ENCODE results near the gene GSN.
A peak's percentile ranks its signal among the peaks of the same experiment; 100 is the strongest.

GRCh38 chr9:121325387-121325786 lies 57.4 kb downstream of the GSN start:
- TF ChIP-seq, protein P1, sequence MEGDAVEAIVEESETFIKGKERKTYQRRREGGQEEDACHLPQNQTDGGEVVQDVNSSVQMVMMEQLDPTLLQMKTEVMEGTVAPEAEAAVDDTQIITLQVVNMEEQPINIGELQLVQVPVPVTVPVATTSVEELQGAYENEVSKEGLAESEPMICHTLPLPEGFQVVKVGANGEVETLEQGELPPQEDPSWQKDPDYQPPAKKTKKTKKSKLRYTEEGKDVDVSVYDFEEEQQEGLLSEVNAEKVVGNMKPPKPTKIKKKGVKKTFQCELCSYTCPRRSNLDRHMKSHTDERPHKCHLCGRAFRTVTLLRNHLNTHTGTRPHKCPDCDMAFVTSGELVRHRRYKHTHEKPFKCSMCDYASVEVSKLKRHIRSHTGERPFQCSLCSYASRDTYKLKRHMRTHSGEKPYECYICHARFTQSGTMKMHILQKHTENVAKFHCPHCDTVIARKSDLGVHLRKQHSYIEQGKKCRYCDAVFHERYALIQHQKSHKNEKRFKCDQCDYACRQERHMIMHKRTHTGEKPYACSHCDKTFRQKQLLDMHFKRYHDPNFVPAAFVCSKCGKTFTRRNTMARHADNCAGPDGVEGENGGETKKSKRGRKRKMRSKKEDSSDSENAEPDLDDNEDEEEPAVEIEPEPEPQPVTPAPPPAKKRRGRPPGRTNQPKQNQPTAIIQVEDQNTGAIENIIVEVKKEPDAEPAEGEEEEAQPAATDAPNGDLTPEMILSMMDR (IDR thresholded peaks at IDR 0.05), result peak in 5 of 12 donors; percentile 12 to 35 (median 18)
- TF ChIP-seq POLR2A (IDR thresholded peaks at IDR 0.05), result no peak

Data from heart left ventricle (tissue), 13 donors.